Testis (tissue), 3 donors: ENCODE data around the gene ADAMTS13. TPM values are rescaled to one million over a fixed set of nuclear protein-coding genes. Genes with fewer than 3 reads are reported as not detected.
A peak's percentile ranks its signal among the peaks of the same experiment; 100 is the strongest.

Experiments used
- DNase-seq: peaks from one replicate; pipeline ENCODE4 v3.0.0-alpha.2; 2019
- H3K27ac ChIP-seq, 2 donors: fragments of 200-600 bp; sonication (generic); one replicate each; pipeline ENCODE4 v1.5.1; 2019
- H3K27me3 ChIP-seq: fragments of 200-600 bp; sonication (generic); one replicate; pipeline ENCODE4 v1.5.1; 2019
- H3K36me3 ChIP-seq: fragments of 200-600 bp; sonication (generic); one replicate; pipeline ENCODE4 v1.5.1; 2017; ENCODE audit warnings: low read depth; ENCODE audit errors: missing control alignments
- H3K4me1 ChIP-seq: fragments of 200-600 bp; sonication (generic); one replicate; pipeline ENCODE4 v1.5.1; 2019
- H3K4me3 ChIP-seq, 2 donors: fragments of 200-600 bp; sonication (generic); one replicate each; pipeline ENCODE4 v1.5.1; 2017 to 2019
- H3K9me3 ChIP-seq: fragments of 200-600 bp; sonication (generic); one replicate; pipeline ENCODE4 v1.5.1; 2017
- POLR2A ChIP-seq: fragments of 450-650 bp; IDR thresholded peaks from one replicate; pipeline ENCODE4 v1.6.1; 2017; ENCODE audit warnings: antibody characterized with exemption, mild to moderate bottlenecking, moderate library complexity
- WGBS, 2 donors: methylation state at CpG; one replicate each; pipeline ENCODE4 v1.1.5; 2018; 5-methylcytosine and 5-hydroxymethylcytosine counted together
- intact Hi-C: fragments of 100-400 bp; cut with DNase I; formaldehyde crosslinking; loops from one replicate; pipeline ENCODE4 v1.15.1; 2023; ENCODE audit warnings: low total_unique reads
- polyA plus RNA-seq: library from polyadenylated mRNA; stranded (reverse); fragments of 350-450 nt; fragmentation: Illumina TruSeq; extraction: RNeasy Lipid Tissue Mini Kit (QIAGEN cat#74804); gene quantifications from one replicate; pipeline ENCODE4 v1.2.3, GENCODE V29; 2014; ENCODE audit warnings: low read depth, low replicate concordance; ENCODE audit not compliant: insufficient read depth
- total RNA-seq, 2 donors: library from RNA; depleted of rRNA; stranded (reverse); fragments of >200 nt; gene quantifications; one replicate each; pipeline ENCODE4 v1.2.3, GENCODE V29; 2016
- TF ChIP-seq, protein P1 (sequence below), 3 experiments: fragments of 450-650 bp in 2 of 3; fragments of 200-600 bp in 1 of 3; sonication (generic) in 1 of 3; IDR thresholded peaks; one replicate each; pipeline ENCODE4 v1.5.1; 2016 to 2019; ENCODE audit warnings: antibody characterized with exemption in 3 of 3, mild to moderate bottlenecking in 2 of 3, moderate library complexity in 1 of 3

ADAMTS13 gene
- total and polyA plus RNA-seq, 3 donors from 2014 or later, result 15.4 to 21.2 (median 15.6) TPM

DNA sequence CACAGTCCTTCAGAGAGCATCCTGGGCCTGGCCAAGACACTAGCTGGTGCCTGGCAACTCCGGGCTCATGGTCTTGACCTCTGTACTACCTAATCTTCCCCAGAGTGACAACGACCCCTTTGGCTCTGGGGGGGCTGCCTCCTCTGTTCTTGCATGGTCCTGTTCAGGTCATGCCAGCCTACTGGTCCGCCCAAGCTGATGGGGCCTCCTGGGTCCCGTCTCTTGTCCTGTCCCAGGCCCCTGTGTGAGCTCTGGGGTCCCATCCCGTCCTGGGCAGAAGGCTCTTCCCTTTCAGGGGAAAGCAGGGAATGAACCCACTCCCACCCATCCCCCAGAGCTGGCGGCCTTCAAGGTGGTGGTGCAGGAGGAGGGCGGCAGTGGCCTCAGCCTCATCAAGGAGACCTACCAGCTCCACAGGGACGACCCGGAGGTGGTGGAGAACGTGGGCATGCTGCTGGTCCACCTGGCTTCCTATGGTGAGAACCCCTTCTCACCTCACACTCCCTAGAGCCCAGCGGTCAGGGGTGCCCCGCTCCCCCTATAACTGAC lies 17.6 kb upstream of the ADAMTS13 start:
- Histone ChIP-seq H3K4me1 (no peaks in the 10 kb centered on the region), H3K27me3 (no peaks in the 10 kb centered on the region), H3K36me3 (no peaks in the 10 kb centered on the region), H3K4me3 (no peak overlapping the region), H3K27ac (no peak overlapping the region), H3K9me3 (no peaks in the 10 kb centered on the region)
- no peak for TF ChIP-seq POLR2A
- TF ChIP-seq, protein P1, sequence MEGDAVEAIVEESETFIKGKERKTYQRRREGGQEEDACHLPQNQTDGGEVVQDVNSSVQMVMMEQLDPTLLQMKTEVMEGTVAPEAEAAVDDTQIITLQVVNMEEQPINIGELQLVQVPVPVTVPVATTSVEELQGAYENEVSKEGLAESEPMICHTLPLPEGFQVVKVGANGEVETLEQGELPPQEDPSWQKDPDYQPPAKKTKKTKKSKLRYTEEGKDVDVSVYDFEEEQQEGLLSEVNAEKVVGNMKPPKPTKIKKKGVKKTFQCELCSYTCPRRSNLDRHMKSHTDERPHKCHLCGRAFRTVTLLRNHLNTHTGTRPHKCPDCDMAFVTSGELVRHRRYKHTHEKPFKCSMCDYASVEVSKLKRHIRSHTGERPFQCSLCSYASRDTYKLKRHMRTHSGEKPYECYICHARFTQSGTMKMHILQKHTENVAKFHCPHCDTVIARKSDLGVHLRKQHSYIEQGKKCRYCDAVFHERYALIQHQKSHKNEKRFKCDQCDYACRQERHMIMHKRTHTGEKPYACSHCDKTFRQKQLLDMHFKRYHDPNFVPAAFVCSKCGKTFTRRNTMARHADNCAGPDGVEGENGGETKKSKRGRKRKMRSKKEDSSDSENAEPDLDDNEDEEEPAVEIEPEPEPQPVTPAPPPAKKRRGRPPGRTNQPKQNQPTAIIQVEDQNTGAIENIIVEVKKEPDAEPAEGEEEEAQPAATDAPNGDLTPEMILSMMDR (IDR thresholded peaks at IDR 0.05), result no peak
- no peak for DNase-seq
- intact Hi-C loops, result loop anchor here (5.0 kb wide), 1 partner anchor 78 kb away; no protein-coding TSS in a partner anchor
- 90 to 92% methylated on average over 12 of the region's 12 CpGs for WGBS, 2 donors

DNA sequence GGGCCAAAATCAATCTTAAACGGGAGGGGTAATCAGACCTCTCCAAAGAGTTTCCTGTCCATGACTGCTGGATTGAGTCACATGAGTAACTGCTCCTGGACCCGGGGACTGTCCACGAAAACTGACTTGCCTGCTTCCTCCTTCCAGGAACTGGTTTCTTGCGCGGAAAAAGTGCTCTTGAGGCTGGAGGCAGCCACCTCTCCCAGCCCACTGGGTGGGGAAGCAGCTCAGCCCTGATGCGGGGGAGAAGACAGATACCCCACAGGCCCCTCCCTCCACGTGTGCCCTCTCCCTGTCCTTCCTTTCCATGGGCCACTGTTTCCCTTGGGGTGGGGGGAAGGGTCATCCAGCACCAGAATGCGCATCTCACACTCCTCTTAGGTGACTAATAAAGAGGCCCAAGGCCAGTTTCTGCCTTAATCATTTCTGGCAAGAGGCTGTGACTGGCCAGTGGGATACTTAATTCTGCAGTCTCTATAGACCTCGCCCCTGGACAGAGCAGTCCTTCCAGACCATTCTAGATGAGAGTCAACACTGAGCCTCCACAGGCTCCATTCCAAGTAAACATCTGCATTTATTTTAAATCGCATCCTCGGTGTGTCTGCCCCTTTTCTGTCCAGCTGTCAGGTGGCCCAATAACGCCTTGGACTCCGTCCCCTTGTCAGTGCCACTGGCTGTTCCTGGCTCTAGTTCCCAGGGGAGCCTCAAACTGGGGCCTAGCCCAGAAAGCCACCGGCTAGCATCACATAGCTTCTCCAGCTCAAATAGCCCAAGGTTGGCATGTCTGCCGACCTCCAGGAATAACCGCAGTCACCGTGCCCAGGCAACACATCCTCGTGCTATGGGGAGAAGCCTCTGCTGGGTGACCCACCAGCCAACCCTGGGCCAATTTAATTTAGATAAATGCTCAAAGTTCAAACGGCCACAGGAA lies 16.4 kb upstream of the ADAMTS13 start:
- Histone ChIP-seq H3K9me3 (no peaks in the 10 kb centered on the region), H3K4me1 (no peaks in the 10 kb centered on the region), H3K27me3 (no peaks in the 10 kb centered on the region), H3K4me3 (no peak overlapping the region), H3K27ac (no peak overlapping the region), H3K36me3 (no peaks in the 10 kb centered on the region)
- 76 to 78% methylated on average over 15 to 18 of the region's 19 CpGs for WGBS, 2 donors
- intact Hi-C loops, result loop anchor here (5.0 kb wide), 1 partner anchor 77 kb away; no protein-coding TSS in a partner anchor
- TF ChIP-seq POLR2A, result no peak
- TF ChIP-seq, protein P1 (IDR thresholded peaks at IDR 0.05), result no peak
- no peak for DNase-seq

DNA sequence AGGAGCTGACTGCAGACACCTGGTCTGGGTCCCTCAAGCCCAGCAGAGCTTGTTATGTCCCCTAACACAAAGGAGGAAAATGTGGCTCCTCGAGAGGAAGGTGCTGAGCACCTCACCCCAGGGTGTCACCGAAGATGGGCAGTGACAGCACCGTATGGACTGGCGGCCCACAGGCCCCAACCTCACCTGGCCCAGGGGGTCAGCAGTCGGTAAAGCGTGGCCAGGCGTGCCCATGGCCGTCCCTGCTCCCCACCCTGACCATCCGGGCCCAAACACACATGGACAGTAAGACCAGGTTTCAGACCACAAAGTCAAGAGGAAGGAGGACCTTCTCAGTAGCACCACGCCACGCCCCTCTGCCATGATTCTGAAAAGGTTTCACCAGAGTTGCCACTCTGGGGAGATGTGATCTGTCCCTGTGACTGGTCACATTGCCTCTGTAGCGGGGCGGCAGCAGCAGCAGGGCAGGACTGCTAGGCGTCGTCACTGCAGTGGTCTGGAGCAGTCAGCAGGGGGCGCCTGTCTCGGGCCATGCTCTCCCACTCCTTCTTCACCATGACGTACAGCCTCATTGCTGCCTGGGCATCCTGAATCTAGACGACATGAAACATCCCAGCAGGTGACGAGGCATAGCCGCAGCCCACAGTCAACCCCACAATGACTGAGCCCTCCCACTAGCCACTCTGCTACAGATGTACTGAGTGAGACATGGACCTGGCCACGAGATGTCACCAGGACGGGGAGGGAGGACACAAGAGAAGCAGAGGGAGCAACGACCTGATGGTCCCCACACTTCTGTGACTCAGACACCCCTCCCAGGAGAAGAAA lies 15.5 kb upstream of the ADAMTS13 start:
- peak; percentile 82 for DNase-seq
- H3K9me3 ChIP-seq, result no peaks in the 10 kb centered on the region
- no peaks in the 10 kb centered on the region for H3K4me1 ChIP-seq
- H3K27me3 ChIP-seq, result no peaks in the 10 kb centered on the region
- TF ChIP-seq POLR2A, result no peak
- TF ChIP-seq, protein P1 (IDR thresholded peaks at IDR 0.05), result peak; percentile 71 to 87 (median 78)
- H3K27ac ChIP-seq, result no peak overlapping the region
- no peak overlapping the region for H3K4me3 ChIP-seq
- intact Hi-C loops, result loop anchor here (5.0 kb wide), 1 partner anchor 76 kb away; no protein-coding TSS in a partner anchor
- H3K36me3 ChIP-seq, result no peaks in the 10 kb centered on the region
- 62 to 73% methylated on average over 10 to 24 of the region's 24 CpGs for WGBS, 2 donors

DNA sequence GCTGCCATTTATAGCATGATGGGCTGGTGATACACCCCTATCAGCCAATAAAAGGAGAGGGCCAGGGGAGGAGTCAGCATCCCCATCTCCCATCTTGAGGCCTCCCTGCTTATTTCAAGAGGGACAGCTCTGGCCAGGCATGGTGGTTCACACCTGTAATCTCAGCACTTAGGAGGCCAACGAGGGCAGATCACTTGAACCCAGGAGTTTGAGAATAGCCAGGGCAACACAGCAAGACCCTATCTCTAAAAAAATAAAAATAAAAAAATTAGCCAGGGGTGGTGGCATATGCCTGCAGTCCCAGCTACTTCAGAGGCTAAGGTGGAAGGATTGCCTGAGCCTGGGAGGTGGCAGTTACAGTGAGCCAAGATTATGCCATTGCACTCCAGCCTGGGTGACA lies 14.1 kb upstream of the ADAMTS13 start:
- H3K4me1 ChIP-seq, result no peaks in the 10 kb centered on the region
- H3K27ac ChIP-seq, result no peak overlapping the region
- WGBS, 2 donors, result 95 to 100% methylated on average over 1 of the region's 1 CpG
- no peak for TF ChIP-seq POLR2A
- H3K9me3 ChIP-seq, result no peaks in the 10 kb centered on the region
- no peak overlapping the region for H3K4me3 ChIP-seq
- intact Hi-C loops, result loop anchor here (5.0 kb wide), 1 partner anchor 74 kb away; no protein-coding TSS in a partner anchor
- no peaks in the 10 kb centered on the region for H3K27me3 ChIP-seq
- DNase-seq, result no peak
- peaks cover 3% of the 10 kb centered on the region for H3K36me3 ChIP-seq
